Neural progenitor cell (in vitro differentiated cells): ENCODE data around the gene WDR35. TPM values are rescaled to one million over a fixed set of nuclear protein-coding genes. Genes with fewer than 3 reads are reported as not detected.

Source experiments
- DNase-seq: peaks from one replicate; pipeline ENCODE4 v3.0.0-alpha.2; 2016; ENCODE audit warnings: low spot score
- H2AFZ ChIP-seq: fragments of 200-600 bp; sonication (generic); replicated peaks from 2 replicates; pipeline ENCODE4 v1.6.1; 2016; ENCODE audit warnings: antibody characterized with exemption
- H3F3A ChIP-seq: fragments of 200-600 bp; sonication (generic); 2 replicates; pipeline ENCODE4 v1.6.1; 2016; ENCODE audit warnings: antibody characterized with exemption, low read depth
- H3K27ac ChIP-seq: fragments of 200-600 bp; sonication (generic); 2 replicates; pipeline ENCODE4 v1.5.1; 2016; ENCODE audit warnings: mild to moderate bottlenecking
- H3K27me3 ChIP-seq: fragments of 200-600 bp; sonication (generic); 2 replicates; pipeline ENCODE4 v1.6.1; 2016; ENCODE audit warnings: mild to moderate bottlenecking, moderate library complexity
- H3K36me3 ChIP-seq: fragments of 200-600 bp; sonication (generic); 2 replicates; pipeline ENCODE4 v1.5.1; 2016
- H3K4me1 ChIP-seq: fragments of 200-600 bp; sonication (generic); 2 replicates; pipeline ENCODE4 v1.6.1; 2016; ENCODE audit warnings: mixed run types
- H3K4me2 ChIP-seq: fragments of 200-600 bp; sonication (generic); 2 replicates; pipeline ENCODE4 v1.6.1; 2016
- H3K4me3 ChIP-seq: fragments of 200-600 bp; sonication (generic); 2 replicates; pipeline ENCODE4 v1.5.1; 2016
- H3K79me2 ChIP-seq: fragments of 200-600 bp; sonication (generic); 2 replicates; pipeline ENCODE4 v1.6.1; 2016; ENCODE audit warnings: low read depth
- H3K9ac ChIP-seq: fragments of 200-600 bp; sonication (generic); 2 replicates; pipeline ENCODE4 v1.6.1; 2016
- H3K9me3 ChIP-seq: fragments of 200-600 bp; sonication (generic); 2 replicates; pipeline ENCODE4 v1.5.1; 2016; ENCODE audit warnings: low read depth
- H4K20me1 ChIP-seq: fragments of 200-600 bp; sonication (generic); 2 replicates; pipeline ENCODE4 v1.6.1; 2016; ENCODE audit warnings: low read depth
- H3K27ac Mint-ChIP-seq: 3 replicates; pipeline ENCODE4 v1.8.0; 2021; ENCODE audit warnings: mixed read lengths
- H3K27me3 Mint-ChIP-seq: 2 replicates; pipeline ENCODE4 v1.8.0; 2022; ENCODE audit warnings: low read depth, mild to moderate bottlenecking, inconsistent platforms, moderate library complexity, mixed read lengths; ENCODE audit not compliant: insufficient read depth
- H3K36me3 Mint-ChIP-seq: 3 replicates; pipeline ENCODE4 v1.8.0; 2021; ENCODE audit warnings: mixed read lengths
- H3K4me1 Mint-ChIP-seq: 3 replicates; pipeline ENCODE4 v1.8.0; 2021; ENCODE audit warnings: mixed read lengths
- H3K4me3 Mint-ChIP-seq: 3 replicates; pipeline ENCODE4 v1.8.0; 2021; ENCODE audit warnings: mild to moderate bottlenecking, moderate library complexity, mixed read lengths
- H3K9me3 Mint-ChIP-seq: 3 replicates; pipeline ENCODE4 v1.8.0; 2020; ENCODE audit warnings: mixed read lengths
- CTCF ChIP-seq: fragments of 200-600 bp; sonication (generic); IDR thresholded peaks from 2 replicates; pipeline ENCODE4 v1.5.1; 2017; ENCODE audit warnings: antibody characterized with exemption, mild to moderate bottlenecking
- EZH2 ChIP-seq: fragments of 200-600 bp; sonication (generic); IDR thresholded peaks from 2 replicates; pipeline ENCODE4 v1.6.1; 2017; ENCODE audit warnings: antibody characterized with exemption, mild to moderate bottlenecking, moderate library complexity
- EZH2phosphoT487 ChIP-seq: fragments of 200-600 bp; sonication (generic); IDR thresholded peaks from 2 replicates; pipeline ENCODE4 v1.6.1; 2017; ENCODE audit warnings: antibody characterized with exemption
- total RNA-seq: library from RNA; depleted of rRNA; stranded (reverse); fragments of >200 nt; gene quantifications from 2 replicates; pipeline ENCODE4 v1.2.3, GENCODE V29; 2015; ENCODE audit warnings: low replicate concordance

Gene WDR35
- total RNA-seq, 1 donor from 2014 or later: 31.6 TPM

- no peaks in the 10 kb centered on the region for H3K9me3 Mint-ChIP-seq
- H3K4me1 ChIP-seq: peaks cover 28% of the 10 kb centered on the region
- DNase-seq: peak; percentile 13
- H2AFZ ChIP-seq: no peak overlapping the region
- H3K27ac ChIP-seq: no peak overlapping the region
- peak overlapping the region; percentile 99 for H3K4me3 Mint-ChIP-seq
- H3K36me3 Mint-ChIP-seq: peaks cover 3% of the 10 kb centered on the region
- peaks cover 39% of the 10 kb centered on the region for H4K20me1 ChIP-seq
- no peaks in the 10 kb centered on the region for H3K9me3 ChIP-seq
- H3K79me2 ChIP-seq: peaks cover 65% of the 10 kb centered on the region
- H3K27ac Mint-ChIP-seq: peak overlapping the region; percentile 100
- H3K4me3 ChIP-seq: peak overlapping the region; percentile 89
- peak overlapping the region; percentile 99 for H3K4me2 ChIP-seq
- peaks cover 13% of the 10 kb centered on the region for H3F3A ChIP-seq
- TF ChIP-seq CTCF (no peak), EZH2 (no peak), EZH2phosphoT487 (no peak)
- peaks cover 2% of the 10 kb centered on the region for H3K27me3 Mint-ChIP-seq
- peak overlapping the region; percentile 96 for H3K9ac ChIP-seq
- no peaks in the 10 kb centered on the region for H3K36me3 ChIP-seq
- peaks cover 28% of the 10 kb centered on the region for H3K4me1 Mint-ChIP-seq
- no peaks in the 10 kb centered on the region for H3K27me3 ChIP-seq
Measured at GRCh38 chr2:19899985-19900930, 89.6 kb downstream of the WDR35 start.

DNA sequence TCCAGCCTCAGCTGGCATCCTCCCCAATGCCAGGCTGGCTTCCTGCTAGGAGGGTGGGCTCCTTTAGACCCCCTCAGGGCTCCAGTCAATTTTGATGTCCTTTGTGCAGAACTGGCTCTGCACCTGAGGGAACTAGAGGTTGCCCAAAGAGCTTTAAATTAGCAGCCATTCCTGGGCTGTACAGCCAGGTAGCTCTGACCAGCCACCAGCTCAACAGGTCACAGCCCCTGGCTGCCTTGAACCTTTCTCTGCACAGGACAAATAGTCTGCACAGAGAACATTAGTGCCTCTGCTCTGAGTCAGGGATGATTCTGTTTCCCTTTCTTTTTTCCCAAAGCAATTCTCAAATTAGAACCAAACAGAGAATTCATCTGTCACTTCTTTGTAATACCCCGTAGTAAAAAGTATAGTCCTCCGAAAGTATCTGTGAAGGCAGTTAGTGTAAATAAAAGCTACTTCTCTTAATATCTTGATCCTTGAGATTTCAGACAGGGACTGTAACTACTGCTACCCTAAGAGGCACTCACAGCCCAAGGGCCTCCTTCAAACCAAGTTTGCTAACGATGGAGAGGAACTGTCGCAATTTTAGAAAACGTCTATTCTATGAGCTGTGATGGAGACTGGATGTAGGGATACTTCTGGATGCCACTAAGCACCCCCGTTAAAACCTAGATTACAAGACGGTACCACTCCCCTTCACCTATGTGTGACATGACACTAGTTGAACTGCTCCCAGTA lies 91.1 kb downstream of the WDR35 start:
- Mint-ChIP-seq H3K4me3 (peak overlapping the region; percentile 47), H3K27me3 (peaks cover 2% of the 10 kb centered on the region), H3K9me3 (no peaks in the 10 kb centered on the region), H3K36me3 (peaks cover 3% of the 10 kb centered on the region), H3K27ac (no peak overlapping the region), H3K4me1 (peaks cover 28% of the 10 kb centered on the region)
- TF ChIP-seq EZH2 (no peak), EZH2phosphoT487 (no peak), CTCF (no peak)
- no peaks in the 10 kb centered on the region for H3K36me3 ChIP-seq
- H4K20me1 ChIP-seq: peaks cover 47% of the 10 kb centered on the region
- DNase-seq: no peak
- H3K9me3 ChIP-seq: no peaks in the 10 kb centered on the region
- H3K79me2 ChIP-seq: peaks cover 79% of the 10 kb centered on the region
- H3K4me1 ChIP-seq: peaks cover 28% of the 10 kb centered on the region
- peak overlapping the region; percentile 27 for H3K4me2 ChIP-seq
- no peak overlapping the region for H2AFZ ChIP-seq
- no peak overlapping the region for H3K4me3 ChIP-seq
- peaks cover 12% of the 10 kb centered on the region for H3F3A ChIP-seq
- H3K9ac ChIP-seq: no peak overlapping the region
- no peaks in the 10 kb centered on the region for H3K27me3 ChIP-seq
- H3K27ac ChIP-seq: no peak overlapping the region

DNA sequence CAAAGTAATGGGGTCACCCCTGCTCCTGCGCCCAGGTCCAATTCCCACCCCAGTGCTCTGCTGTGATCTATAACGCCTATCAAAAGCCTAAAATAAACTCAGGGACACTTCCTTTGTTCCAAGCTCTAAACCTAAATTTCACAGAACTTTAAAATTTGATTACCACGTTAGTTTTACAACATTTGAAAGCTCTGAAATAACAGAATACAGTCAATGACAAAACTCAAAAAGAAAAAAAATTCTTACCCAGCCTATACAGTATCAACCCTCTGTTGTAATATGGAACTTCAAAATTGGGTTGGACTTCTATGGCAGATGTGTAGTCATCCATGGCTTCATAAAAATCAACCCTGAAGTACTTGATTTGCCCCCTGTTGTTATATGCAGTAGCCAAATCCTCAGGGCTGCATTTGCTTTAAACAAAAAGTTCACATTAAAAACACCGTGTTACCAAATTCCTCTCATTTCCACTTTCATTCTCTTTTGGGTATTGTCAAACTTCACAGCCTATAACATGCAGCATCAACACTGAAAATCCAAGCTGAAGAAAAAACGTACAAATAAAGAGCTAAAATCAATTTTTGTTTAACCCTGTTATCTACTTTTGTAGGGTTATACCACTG lies 92.2 kb downstream of the WDR35 start:
- Histone ChIP-seq H3K79me2 (peaks cover 82% of the 10 kb centered on the region), H2AFZ (no peak overlapping the region), H3K27ac (no peak overlapping the region), H4K20me1 (peaks cover 47% of the 10 kb centered on the region), H3K4me2 (peak overlapping the region; percentile 8), H3K4me1 (peaks cover 25% of the 10 kb centered on the region), H3K4me3 (no peak overlapping the region), H3K27me3 (no peaks in the 10 kb centered on the region), H3K9me3 (no peaks in the 10 kb centered on the region), H3K9ac (no peak overlapping the region), H3K36me3 (no peaks in the 10 kb centered on the region), H3F3A (peaks cover 7% of the 10 kb centered on the region)
- H3K27ac Mint-ChIP-seq: no peak overlapping the region
- peaks cover 3% of the 10 kb centered on the region for H3K36me3 Mint-ChIP-seq
- peaks cover 2% of the 10 kb centered on the region for H3K27me3 Mint-ChIP-seq
- no peak overlapping the region for H3K4me3 Mint-ChIP-seq
- DNase-seq: no peak
- no peaks in the 10 kb centered on the region for H3K9me3 Mint-ChIP-seq
- no peak for TF ChIP-seq CTCF
- no peak for TF ChIP-seq EZH2phosphoT487
- no peak for TF ChIP-seq EZH2
- H3K4me1 Mint-ChIP-seq: peaks cover 27% of the 10 kb centered on the region
